GM21381 (cell line): ENCODE measurements around the gene CLEC16A.

Source experiments
- ATAC-seq: cut with Tn5 transposase; IDR thresholded peaks from one replicate; pipeline ENCODE4 v1.9.1; 2021; ENCODE audit warnings: mild to moderate bottlenecking, moderate library complexity; ENCODE audit not compliant: unreplicated experiment

CLEC16A gene

DNA sequence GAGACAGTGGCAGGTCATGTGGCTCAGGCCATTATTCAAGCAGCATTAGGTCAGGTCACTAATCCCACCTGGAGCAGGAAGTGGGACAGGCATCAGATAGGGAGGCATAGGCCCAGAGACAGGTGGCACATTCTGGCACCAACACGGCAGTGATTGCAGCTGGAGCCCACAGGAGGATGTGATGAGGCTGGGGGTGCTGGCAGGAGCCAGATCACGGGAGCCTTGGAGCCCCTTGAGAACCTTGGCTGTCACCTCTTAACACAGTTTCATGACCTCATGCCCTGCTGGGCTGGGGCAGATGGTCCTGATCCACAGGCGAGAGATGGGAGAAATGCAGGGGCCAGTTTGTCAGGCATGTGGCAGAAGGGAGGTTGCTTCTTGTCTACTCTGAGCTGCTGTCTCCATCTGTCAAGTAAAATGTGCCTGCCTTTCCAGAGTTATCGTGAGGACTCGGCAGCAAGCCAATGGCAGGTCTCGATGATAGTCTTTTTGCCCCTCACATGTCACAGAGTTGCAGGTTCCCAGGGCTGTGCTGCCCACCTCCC lies 109.6 kb downstream of the CLEC16A start:
- ATAC-seq = no peak

DNA sequence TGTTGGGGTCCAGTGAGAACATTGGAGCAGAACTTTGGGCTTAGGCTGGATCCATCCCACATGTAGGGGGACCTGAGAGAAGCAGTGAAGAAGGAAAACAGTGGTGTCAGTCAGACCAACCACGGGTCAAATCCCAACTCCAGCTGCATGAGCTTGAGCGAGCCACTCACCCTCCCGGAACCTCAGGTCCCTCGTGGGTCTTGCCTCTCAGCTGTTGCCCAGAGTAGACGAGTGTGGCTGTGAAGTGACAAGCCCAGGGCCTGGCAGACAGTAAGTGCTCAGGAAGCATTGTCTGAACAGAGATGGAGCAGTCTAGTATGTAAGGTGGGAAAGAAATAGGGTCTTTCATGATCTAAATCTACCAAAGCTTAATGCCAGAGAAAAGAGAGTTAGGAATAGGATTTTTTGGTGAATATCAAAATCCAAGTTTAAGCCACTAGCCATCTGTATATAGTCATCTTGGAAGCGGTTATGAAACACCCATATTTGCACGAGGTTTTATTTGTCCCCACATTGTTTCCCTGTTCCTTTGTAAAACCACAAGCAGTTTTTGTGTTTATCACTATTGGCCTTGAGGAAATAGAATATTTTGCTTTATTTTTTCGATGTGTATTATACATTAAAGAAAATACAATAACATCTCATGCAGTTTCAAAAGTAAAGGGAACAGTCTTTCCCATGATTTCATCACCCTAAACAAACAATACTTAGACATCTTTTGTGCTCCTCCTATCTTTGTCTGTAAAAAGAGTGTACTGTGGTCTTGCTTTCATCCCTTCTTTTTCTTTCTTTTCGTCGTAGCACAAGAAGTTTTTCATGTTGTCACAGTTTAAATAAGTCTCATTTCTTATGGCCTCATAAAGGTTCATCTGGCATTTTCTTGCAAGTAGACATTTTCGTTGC lies 112.0 kb downstream of the CLEC16A start:
- no peak for ATAC-seq

DNA sequence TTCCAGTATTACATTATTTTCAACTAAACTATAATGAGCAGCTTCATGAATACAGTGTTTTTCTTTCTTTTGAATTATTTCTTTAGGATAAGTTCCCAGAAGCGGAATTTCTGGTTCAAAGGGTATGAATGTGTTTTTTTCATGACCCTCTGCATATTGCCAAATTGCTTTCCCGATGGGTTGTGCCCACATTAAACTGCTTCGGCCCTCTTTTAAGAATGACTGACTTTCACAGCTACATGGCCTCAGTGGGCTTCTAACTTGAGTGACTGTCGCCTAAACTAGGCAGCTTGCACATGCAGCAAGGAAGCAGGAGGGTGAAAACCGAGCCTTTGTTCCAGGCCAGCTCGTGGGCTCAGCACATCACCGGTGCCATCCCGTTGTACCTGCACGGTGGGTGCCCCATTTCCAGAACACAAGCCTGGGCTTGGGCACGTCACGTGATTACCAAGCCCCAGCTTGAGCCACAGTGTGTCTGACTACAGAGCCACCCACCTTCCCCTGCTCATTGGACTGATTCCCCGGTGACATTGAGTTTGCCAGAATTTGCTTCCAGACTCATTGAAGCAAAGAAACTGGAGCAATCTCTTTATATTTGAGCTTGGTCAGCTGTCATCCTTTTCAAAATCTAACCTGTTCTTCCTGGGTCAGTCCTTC lies 112.8 kb downstream of the CLEC16A start:
- no peak for ATAC-seq

DNA sequence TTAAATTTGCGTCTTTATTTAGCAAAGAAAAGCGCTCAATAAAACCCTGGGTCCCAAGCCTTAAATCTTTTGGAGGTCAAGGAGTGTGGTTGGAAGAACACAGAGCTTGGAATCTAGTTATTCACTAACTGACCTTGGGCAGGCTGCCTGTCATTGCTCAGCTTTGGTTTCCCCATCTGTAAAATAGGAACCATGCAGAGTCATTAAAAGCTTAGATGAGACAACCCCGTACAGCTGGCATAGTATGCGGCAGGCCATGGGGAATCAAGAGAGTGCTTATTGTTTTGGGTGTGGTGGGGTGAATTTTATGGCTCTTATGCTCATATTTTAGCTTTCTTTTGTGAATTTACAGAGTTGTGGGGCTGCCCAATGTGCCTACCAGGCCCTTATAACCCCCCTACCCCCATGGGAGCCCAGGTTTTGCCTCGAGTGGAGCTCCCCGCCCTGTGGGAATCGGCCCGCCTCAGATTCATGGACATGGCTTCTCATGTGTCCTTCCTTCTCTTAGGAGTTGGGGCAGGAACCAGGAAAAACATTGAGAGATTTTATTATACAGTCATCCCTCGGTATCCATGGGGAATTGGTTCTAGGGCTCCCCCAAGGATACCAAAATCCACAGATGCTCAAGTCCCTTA lies 113.5 kb downstream of the CLEC16A start:
- no peak for ATAC-seq

DNA sequence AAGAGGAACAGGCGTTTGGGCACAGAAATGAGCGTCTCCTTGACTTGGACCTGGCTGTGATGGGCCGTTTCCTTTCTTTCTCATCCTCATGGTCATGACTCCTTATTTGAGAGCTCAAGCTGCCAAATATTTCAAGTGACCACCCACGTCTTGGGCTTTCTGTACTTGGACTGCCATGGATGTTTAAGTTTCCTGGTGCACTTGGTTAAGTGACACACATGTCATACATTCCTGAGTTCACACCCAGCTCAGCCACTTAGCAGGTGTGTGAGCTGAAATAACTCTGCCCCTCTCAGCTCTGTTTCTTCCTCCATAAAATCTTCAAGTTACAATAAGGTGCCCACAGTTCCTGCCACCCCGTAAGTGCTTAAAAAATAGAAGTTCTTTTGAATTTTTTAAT lies 114.5 kb downstream of the CLEC16A start:
- no peak for ATAC-seq

DNA sequence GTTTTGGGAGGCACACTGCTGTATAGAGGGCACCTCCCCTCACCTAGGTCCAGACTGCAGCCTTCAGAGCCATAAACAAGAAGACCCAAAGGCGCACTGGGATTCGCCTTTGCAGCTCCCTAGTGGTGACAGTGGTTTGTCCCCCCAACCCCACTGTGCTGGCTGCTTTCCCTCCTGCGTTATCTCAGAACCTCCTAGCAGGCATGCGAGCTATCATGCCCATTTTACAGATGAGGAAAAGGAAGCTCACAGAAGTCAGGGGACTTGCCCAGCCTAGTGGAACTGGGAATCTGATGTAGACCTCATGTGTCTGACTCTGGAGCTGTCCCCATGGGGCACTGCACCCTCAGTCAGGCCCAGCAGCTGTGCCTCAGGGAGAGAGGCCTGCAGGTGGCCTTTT lies 115.2 kb downstream of the CLEC16A start:
- ATAC-seq = no peak

DNA sequence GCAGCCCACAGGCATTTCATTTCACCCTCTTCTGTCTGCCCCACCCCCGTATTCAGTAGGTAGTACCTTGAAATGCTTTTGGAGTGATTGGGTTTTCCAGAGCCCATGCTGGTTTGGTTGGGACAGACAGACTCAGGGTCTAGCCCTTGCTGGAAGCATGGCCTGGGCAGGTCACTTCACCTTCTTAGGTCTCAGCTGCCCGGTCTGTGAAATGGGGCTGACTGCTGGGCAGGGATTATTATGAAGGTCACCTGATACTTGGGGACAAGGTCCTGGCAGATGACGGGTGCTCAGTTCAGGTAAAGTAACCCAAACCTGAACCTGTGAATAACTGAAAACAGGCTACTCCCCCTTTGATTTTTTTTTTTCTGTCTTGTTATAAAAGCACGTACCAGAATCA lies 116.0 kb downstream of the CLEC16A start:
- ATAC-seq = no peak

DNA sequence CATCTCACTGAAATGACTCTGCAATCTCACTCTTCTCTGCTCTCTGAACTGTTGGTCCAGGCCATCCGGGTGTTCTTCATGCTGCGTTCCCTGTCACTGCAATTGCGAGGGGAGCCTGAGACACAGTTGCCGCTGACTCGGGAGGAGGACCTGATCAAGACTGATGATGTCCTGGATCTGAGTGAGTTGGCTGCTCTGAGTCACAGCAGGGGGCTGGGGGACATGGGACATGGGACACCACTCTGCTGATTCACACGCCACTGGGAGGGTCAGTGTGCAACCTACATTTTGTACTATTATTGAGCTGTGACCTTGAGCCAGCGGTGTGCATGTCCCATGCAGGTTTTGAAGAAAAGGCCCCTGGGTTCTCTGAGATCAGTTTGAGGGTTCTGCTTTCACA lies 116.5 kb downstream of the CLEC16A start:
- no peak for ATAC-seq

DNA sequence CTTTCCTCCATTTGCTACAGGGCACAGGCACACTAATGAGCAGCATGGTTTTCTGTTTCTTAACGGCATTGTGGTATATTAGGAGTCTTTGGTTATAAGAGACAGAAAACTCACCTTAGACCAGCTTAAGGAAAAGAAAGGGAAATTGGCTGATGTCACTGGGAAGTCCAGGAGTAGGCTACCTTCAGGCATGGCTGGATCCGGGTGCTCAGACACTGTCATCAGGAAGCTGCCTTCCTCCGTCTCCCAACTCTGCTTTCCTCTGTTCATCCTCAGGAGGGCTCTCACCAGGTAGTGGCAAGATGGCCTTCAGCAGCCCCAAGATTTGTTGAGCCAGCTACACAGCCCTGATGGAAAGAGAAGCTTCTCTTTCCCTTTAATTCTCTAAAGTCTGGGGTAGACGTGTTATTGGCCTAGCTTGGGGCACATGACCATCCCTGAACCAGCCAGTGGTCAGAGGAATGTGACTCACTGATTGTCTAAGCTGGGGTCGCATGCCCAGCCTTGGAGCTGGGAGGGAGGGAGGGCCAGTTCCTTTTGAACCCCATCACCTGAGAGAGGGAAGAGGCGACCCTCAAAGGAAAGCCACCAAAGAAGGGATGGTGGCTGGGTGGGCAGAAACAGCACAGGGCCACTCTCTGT lies 117.4 kb downstream of the CLEC16A start:
- no peak for ATAC-seq

DNA sequence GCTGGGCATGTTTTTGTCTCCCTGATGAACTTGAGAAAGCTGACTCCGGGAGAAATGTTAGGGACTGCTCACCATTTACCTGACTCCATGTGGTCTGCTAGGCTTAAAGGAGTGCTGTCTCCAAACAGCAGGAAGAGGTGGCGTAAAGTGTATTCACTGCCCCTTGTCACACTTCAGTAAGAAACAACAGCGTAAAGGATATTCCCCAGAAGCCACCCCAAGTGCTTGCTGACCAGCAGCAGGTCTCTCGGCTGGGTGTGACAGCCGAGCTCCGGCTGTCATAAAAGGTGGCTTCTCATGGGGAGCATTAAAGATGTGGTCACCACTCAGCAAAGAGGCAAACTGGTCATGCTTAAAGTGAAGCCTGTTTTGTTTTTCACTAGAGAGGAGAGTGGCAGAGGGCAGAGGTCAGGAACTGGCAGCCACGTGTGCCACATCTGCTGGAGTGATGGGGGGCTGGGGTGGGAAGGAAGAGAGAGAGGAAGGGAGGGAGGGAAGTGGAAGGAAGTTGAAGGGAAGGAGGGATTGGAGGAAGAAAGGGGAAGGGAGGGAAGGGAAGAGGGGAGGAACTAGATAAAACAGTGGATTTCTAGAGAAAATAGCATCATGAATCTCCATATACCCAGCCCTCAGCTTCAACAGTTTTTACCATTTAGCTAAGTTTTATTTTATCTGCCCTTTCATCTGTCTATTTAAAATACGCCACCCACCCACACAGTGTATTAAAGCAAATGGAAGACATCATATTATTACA lies 119.3 kb downstream of the CLEC16A start:
- ATAC-seq = no peak

DNA sequence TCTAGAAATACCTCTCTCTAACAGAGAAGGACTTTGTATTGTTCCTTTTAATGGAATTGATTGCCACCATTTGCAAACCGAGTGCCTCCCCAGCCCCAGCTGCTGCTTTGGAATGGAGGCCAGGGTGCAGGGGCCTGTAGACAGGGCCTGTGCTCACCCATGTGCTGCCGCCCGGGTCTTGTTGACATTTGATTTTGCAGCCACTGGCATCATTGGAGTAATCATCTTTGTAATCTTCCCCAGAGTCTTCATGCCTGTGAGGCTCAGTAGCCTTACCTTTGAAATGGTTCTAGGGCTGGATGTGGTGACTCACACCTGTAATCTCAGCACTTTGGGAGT lies 119.8 kb downstream of the CLEC16A start:
- ATAC-seq = no peak

DNA sequence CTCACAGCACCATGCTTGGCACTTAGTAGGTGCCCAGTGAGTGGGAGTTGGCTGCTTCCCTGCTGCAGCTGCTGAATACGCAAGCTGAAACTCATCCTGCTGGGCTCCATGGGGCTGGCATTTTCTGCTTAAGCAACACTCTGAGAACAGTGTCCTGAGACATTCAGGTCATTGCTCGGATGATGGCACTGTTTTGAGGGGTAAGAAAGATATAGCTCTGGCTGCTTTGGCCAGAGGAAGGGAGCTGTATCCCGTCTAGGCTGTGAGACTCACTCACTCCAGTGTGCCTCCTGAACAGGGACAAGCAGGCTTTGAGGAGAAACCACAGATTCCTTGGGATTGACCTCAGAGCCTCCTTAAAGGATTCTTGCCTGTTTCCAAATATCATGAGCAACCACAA lies 120.5 kb downstream of the CLEC16A start:
- ATAC-seq = no peak

DNA sequence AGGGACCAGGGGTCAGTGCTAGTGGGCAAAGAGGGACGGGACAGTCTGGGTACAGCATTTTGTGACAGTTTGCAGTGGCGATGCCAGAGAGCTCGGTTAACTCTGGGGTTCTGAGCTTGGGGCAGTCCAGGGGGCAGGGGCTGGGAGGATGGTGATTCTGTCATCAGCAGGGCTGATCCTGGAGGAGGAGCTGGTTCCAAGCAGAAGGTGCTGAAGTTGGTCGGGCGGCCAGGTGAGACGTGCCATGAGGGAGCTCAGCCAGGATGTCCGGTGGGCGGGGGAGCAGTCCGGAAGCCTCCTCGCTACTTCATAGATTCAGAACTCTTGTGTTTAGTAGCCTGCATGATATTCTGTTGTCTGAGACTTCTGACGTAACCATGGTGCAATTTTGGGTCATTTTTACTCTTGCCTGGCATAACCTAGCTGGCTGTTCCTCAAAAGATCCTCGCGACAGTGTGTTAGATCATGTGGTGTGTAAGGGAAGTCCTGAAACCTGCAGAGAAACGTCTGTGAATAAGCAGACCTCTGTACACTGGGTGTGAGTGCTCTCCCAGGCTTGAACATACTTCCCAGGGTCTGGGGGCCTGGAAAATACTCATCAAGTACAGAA lies 122.0 kb downstream of the CLEC16A start:
- ATAC-seq = no peak

DNA sequence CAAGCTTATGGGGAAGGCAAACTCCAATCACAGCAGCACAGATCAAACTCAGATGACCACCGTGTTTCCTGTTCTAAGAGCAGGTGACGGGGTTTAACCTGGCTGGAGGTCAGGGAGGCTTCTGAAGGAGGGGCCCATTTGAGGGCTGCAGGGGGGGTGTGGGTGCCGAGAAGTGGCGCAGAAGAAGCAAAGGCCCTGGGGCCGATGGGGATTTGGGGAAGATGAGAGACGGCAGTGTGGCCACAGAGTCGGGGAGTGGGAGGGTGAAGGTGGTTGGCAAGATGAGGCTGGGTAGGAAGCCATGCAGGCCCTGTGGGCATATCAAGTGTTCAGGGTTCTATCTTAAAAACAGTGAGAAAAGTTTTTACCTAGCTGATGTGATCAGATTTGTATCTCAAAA lies 122.9 kb downstream of the CLEC16A start:
- ATAC-seq = no peak

DNA sequence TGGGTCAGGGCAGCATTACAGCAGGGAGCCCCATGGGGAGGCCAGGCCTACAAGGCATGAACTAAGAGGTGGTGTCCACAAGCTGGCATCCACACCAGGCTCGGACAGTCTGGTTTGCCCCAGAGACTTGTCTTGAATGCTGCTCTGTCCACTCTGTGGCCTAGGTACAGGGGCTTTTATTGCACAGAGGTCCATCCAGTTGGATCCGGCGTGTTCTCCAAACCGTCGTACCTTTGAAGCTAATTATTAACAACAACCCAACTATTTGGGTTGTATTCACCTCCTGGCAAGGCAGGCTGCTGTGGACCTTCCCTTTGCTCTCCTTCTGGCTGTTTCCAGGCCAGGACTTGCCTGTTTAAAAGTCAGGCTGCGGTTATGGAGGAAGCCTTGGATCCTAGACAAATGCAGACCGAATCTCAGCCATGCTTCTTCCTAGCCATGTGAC lies 123.4 kb downstream of the CLEC16A start:
- no peak for ATAC-seq

DNA sequence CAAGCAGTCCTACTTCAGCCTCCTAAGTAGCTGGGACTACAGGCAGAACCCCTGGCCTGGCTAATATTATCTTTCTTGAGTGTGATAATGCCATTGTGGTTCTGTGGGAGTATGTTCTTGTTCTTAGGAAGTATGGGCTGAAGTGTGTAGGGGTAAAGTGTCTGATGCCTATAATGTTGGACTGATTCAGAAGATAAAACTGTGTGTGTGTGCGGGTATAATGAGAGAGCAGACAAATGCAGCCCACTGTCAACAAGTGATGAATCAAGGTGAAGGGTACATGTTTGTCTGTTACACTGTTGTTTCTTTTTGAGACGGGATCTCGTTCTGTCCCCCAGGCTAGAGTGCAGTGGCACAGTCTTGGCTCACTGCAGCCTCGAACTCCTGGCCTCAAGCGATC lies 127.5 kb downstream of the CLEC16A start:
- no peak for ATAC-seq

DNA sequence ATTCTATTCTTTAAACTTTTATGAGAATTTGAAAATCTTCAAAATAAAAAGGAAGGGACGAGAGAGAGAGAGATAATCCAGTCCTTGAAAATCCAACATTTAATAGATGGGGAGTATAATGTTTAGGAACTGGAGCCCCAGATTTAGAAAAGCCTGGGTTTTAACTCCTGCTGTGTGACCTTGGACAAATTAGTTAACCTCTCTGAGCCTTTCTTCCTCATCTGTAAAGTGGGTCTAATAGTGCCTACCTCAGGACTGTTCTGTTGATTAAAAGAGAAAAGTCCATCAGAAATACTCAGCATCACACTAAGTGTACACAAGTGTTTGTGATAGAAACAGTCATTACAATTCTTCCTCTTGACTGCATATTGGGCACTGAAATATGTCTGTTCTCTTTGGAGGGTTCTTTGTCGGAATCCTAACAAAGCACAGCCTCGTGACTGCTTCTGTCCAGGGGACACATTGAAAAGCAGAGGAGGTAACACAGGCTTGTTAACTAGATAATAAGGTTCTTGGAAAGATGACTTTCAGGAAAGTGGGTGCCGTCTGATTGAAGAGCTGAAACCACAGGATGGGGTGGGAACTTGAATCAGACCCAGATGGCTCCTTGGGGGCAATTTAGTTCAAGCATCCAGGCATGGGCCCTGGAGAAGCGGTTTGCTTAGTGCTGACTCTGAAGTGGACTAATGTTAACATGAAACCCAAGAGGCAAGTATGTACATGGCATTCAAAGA lies 128.2 kb downstream of the CLEC16A start:
- no peak for ATAC-seq

DNA sequence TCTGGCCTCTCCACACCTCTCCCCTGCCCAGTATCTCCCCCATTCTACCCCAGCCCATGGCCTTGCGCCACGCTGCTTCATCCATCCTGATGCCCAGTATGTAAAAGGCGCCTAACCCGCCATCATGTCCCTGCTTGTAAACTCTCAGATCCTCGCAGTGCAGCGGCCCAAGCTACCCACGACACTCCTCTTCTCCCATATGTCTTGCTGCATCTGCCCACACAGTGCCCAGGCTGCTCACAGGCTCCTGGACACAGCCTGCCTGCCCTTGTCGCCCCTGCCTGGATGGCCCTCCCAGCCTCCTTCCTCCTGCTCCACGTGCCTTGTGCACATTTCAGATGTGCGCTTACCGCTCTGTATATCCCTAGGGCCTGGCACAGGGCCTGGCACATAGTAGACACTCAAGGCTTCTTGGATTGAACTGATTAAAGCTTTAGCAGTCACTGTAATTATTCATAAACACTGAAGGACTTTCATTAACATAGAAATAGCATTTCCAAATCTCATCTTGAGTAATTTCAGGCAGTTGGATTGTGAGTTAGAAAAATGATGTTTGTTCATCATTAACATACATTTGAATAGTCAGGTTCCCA lies 129.1 kb downstream of the CLEC16A start:
- no peak for ATAC-seq

DNA sequence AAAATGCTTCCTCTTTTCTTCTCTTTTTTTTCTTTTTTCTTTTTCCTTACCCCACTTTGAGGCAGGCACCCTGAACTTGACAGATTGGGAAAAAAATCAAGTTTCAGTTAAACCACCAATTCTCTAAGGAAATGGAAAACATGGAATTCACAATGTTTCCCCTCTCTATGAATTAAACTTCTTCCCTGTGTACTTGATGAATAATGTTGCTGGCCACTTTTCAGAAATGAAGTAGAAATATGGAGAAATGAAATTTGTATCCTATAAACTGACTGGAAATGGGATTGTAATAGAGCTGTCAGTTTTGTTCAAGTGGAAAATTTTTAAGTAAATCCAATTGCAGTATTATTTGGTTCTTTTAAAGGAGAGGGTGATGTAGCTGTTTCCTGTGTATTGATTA lies 129.8 kb downstream of the CLEC16A start:
- no peak for ATAC-seq
